LNCAP (cell line): ENCODE data around the gene NOS3.

Experiments
- CTCF ChIP-seq: fragments of 450-650 bp; IDR thresholded peaks from 2 replicates; pipeline ENCODE4 v1.5.1; 2017; ENCODE audit warnings: mild to moderate bottlenecking

Gene NOS3

GRCh38 chr7:150983893-150984368 lies 6.9 kb upstream of the NOS3 start:
- TF ChIP-seq CTCF, result no peak

DNA sequence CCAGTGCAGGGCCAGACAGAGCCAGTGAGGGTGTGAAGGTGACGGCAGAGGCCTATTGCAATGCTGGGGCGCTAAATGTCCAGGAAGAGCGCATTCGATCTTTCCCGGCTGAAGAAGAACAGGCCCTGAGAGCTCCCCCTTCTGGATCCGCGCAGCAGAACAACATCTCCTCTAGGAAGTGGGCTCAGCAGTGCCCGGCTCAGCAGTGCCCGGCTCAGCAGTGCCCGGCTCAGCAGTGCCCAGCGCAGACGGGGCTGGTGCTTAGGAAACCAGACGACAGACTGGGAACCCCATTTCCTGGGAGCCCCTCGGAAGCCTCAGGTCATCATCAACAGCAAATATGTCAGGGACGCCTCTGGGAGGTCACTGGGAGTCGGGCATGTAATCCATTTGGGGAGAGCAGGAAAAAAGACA lies 4.7 kb upstream of the NOS3 start:
- TF ChIP-seq CTCF, result peak; percentile 74

DNA sequence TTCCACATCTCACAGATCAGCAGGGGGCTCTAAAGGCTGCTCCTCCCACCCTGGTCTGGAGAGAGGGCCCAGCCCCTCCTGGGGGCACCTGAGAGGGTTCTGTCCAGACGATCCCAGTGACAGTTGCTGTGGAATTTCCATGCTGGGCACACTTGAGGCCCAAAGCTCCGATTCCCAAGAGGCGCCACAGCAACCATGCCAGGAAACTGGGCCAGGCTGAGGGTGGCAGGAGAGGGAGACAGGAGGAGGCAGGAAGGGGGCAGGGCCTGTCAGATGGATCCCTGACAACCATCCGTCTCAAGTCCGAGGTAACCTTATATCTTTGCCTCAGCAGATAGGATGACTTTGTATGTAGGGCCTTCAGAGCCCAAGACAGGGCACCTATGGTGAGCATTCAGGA lies 4.3 kb upstream of the NOS3 start:
- no peak for TF ChIP-seq CTCF

GRCh38 chr7:150988230-150989226 lies 2.3 kb upstream of the NOS3 start:
- TF ChIP-seq CTCF, result peak; percentile 93

DNA sequence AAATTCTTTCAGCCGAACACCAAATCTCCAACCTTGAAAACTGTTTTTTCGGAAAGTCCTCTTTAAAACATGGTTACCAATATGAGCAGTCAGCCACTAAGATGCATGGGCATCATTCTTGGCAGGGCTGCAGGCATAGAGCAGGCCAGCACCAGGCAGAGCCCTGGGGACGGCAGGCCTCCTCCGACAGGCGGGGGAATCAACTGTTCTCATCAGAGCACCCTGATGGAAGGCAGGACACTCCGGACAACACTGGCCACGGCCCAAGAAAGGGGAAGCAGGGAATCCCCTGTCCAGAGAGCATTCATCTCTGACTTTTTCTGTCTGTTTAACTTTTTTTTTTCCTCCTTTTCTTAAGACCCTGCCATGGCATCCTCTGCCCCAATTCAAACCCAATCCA lies 1.4 kb upstream of the NOS3 start:
- no peak for TF ChIP-seq CTCF

- no peak for TF ChIP-seq CTCF
Measured at GRCh38 chr7:150992051-150992640, 1.3 kb downstream of the NOS3 start.

- no peak for TF ChIP-seq CTCF
Measured at GRCh38 chr7:150992833-150993302, 2.1 kb downstream of the NOS3 start.
